ENCODE measurements around the gene ASPA.

The ASPA gene

DNA sequence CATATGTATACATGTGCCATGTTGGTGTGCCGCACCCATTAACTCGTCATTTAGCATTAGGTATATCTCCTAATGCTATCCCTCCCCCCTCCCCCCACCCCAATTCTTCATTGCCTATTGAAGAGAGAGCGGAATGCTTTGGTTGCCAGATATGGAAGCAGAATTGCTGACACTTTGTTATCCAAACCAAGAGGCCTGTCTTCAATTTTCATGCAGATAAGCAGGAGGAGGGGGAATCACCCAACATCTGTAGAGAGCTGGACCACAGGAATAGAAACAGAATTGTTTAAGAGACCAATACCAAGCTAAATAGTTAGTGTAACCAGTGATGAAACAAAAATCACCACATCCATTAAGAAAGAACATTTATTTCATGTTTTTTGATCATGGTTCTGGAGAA is 7.1 kb downstream of the ASPA start:
- TF ChIP-seq EZH2phosphoT487 (IDR thresholded peaks at IDR 0.05; ENCODE audit: borderline replicate concordance, low read length): no peak
- TF ChIP-seq, protein P1, sequence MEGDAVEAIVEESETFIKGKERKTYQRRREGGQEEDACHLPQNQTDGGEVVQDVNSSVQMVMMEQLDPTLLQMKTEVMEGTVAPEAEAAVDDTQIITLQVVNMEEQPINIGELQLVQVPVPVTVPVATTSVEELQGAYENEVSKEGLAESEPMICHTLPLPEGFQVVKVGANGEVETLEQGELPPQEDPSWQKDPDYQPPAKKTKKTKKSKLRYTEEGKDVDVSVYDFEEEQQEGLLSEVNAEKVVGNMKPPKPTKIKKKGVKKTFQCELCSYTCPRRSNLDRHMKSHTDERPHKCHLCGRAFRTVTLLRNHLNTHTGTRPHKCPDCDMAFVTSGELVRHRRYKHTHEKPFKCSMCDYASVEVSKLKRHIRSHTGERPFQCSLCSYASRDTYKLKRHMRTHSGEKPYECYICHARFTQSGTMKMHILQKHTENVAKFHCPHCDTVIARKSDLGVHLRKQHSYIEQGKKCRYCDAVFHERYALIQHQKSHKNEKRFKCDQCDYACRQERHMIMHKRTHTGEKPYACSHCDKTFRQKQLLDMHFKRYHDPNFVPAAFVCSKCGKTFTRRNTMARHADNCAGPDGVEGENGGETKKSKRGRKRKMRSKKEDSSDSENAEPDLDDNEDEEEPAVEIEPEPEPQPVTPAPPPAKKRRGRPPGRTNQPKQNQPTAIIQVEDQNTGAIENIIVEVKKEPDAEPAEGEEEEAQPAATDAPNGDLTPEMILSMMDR (IDR thresholded peaks at IDR 0.05; ENCODE audit: low read depth, low read length, poor library complexity, severe bottlenecking): no peak
- no peak overlapping the region for H3K4me2 ChIP-seq (ENCODE audit: low read length)

DNA sequence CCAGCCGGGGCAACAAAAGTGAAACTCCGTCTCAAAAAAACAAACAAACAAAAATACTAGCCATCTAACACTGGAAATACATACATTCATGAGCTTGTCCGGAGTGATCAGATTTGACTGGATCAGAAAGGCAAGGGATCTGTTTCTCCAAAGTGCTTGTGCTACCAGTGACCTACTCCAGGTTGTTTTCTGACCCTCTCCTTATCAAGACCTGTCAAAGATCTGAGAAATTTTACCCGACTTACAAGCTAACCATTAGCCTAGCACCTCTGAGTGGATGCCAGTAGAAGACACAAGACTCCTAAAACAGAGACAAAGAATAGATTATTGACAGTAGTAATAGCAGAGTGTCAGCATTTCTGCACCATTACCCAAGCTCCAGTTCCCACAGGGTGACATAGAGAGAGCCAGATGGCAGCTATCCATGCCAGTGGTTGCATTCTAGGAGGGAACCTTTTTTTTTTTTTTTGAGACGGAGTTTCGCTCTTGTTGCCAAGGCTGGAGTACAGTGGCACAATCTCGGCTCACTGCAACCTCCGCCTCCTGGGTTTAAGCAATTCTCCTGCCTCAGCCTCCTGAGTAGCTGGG is 9.8 kb downstream of the ASPA start:
- Histone ChIP-seq H3K4me3 (ENCODE audit: low read length) (no peak overlapping the region), H3K4me1 (ENCODE audit: control insufficient read depth, low read length) (no peaks in the 10 kb centered on the region), H3F3A (ENCODE audit: control insufficient read depth, insufficient read depth) (no peaks in the 10 kb centered on the region), H3K9me3 (ENCODE audit: control insufficient read depth, insufficient read depth, low read length) (no peaks in the 10 kb centered on the region), H3K79me2 (ENCODE audit: control insufficient read depth, low read length) (no peaks in the 10 kb centered on the region), H3K27ac (ENCODE audit: low read depth, low read length) (no peak overlapping the region), H3K27me3 (ENCODE audit: control insufficient read depth, low read length) (peaks cover 32% of the 10 kb centered on the region), H3K4me2 (ENCODE audit: low read length) (no peak overlapping the region), H3K36me3 (ENCODE audit: control insufficient read depth, low read length) (no peaks in the 10 kb centered on the region), H4K20me1 (ENCODE audit: control insufficient read depth, insufficient read depth, low read depth, low read length) (no peaks in the 10 kb centered on the region), H3K9me2 (replicated peaks; ENCODE audit: control insufficient read depth, low read length) (no peaks in the 10 kb centered on the region)
- no peak for TF ChIP-seq EZH2phosphoT487 (IDR thresholded peaks at IDR 0.05; ENCODE audit: borderline replicate concordance, low read length)
- TF ChIP-seq, protein P1 (IDR thresholded peaks at IDR 0.05; ENCODE audit: low read depth, low read length, poor library complexity, severe bottlenecking): no peak

More for the DNA sequence above, 7.1 kb downstream of the ASPA start:
- H3K9me3 ChIP-seq (ENCODE audit: control insufficient read depth, insufficient read depth, low read length): no peaks in the 10 kb centered on the region
- no peaks in the 10 kb centered on the region for H4K20me1 ChIP-seq (ENCODE audit: control insufficient read depth, insufficient read depth, low read depth, low read length)
- H3K36me3 ChIP-seq (ENCODE audit: control insufficient read depth, low read length): no peaks in the 10 kb centered on the region
- no peak overlapping the region for H3K27ac ChIP-seq (ENCODE audit: low read depth, low read length)
- H3K4me1 ChIP-seq (ENCODE audit: control insufficient read depth, low read length): no peaks in the 10 kb centered on the region
- no peak overlapping the region for H3K4me3 ChIP-seq (ENCODE audit: low read length)
- H3F3A ChIP-seq (ENCODE audit: control insufficient read depth, insufficient read depth): no peaks in the 10 kb centered on the region
- peaks cover 30% of the 10 kb centered on the region for H3K27me3 ChIP-seq (ENCODE audit: control insufficient read depth, low read length)
- H3K79me2 ChIP-seq (ENCODE audit: control insufficient read depth, low read length): no peaks in the 10 kb centered on the region
- no peaks in the 10 kb centered on the region for H3K9me2 ChIP-seq (replicated peaks; ENCODE audit: control insufficient read depth, low read length)

DNA sequence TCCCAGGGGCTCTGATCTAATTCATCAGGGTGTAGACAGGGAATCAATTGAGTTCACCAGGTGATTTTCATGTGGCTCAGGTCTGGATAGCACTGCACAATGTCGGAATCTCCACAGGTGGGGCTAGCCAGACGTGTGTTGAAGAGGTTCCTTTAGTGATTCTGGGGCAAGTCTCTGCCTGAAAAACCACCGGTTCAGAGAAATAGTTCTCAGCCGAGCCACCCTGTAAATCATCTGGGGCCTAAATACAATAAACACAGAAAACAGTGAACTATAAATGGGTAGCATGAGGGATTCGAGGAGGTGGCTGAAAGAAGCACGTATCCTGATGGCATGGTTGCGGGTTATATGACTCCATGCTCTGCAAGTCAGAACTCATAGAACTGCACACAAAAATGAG is 21.3 kb downstream of the ASPA start:
- Histone ChIP-seq H3F3A (ENCODE audit: control insufficient read depth, insufficient read depth) (no peaks in the 10 kb centered on the region), H3K9me3 (ENCODE audit: control insufficient read depth, insufficient read depth, low read length) (no peaks in the 10 kb centered on the region), H3K27me3 (ENCODE audit: control insufficient read depth, low read length) (0 out of 2 replicates have a peak, but pooled peaks cover 3% of the 10 kb centered on the region), H3K4me3 (ENCODE audit: low read length) (no peak overlapping the region), H3K36me3 (ENCODE audit: control insufficient read depth, low read length) (no peaks in the 10 kb centered on the region), H3K79me2 (ENCODE audit: control insufficient read depth, low read length) (no peaks in the 10 kb centered on the region), H4K20me1 (ENCODE audit: control insufficient read depth, insufficient read depth, low read depth, low read length) (no peaks in the 10 kb centered on the region), H3K27ac (ENCODE audit: low read depth, low read length) (no peak overlapping the region), H3K4me2 (ENCODE audit: low read length) (no peak overlapping the region), H3K4me1 (ENCODE audit: control insufficient read depth, low read length) (no peaks in the 10 kb centered on the region), H3K9me2 (replicated peaks; ENCODE audit: control insufficient read depth, low read length) (no peaks in the 10 kb centered on the region)
- no peak for TF ChIP-seq EZH2phosphoT487 (IDR thresholded peaks at IDR 0.05; ENCODE audit: borderline replicate concordance, low read length)
- TF ChIP-seq, protein P1 (IDR thresholded peaks at IDR 0.05; ENCODE audit: low read depth, low read length, poor library complexity, severe bottlenecking): no peak
